Cardiac fibroblast (primary cell): ENCODE measurements around the gene NPPC.
"Not testable (repeated sequence)": the region's sequence is repeated elsewhere in the genome, so short reads cannot be mapped to it uniquely, and the experiment has no call there.

Source experiments
- DNase-seq, 2 donors: peaks; one replicate each; pipeline versions ENCODE4 v3.0.0 to v3.0.0-alpha.2; 2010; ENCODE audit warnings: low read depth in 2 of 2
- H3K4me3 ChIP-seq, 2 donors: replicated peaks in 1 of 2; 1 replicate in 1 of 2; 2 replicates in 1 of 2; pipeline ENCODE4 v1.5.1; 2011; ENCODE audit warnings: low read depth in 2 of 2, low read length in 2 of 2, mild to moderate bottlenecking in 2 of 2, moderate library complexity in 1 of 2
- TF ChIP-seq, protein P1 (sequence below): IDR thresholded peaks from one replicate; pipeline ENCODE4 v1.5.1; 2011; ENCODE audit warnings: low read depth, mild to moderate bottlenecking, low read length, inconsistent platforms

The NPPC gene

DNA sequence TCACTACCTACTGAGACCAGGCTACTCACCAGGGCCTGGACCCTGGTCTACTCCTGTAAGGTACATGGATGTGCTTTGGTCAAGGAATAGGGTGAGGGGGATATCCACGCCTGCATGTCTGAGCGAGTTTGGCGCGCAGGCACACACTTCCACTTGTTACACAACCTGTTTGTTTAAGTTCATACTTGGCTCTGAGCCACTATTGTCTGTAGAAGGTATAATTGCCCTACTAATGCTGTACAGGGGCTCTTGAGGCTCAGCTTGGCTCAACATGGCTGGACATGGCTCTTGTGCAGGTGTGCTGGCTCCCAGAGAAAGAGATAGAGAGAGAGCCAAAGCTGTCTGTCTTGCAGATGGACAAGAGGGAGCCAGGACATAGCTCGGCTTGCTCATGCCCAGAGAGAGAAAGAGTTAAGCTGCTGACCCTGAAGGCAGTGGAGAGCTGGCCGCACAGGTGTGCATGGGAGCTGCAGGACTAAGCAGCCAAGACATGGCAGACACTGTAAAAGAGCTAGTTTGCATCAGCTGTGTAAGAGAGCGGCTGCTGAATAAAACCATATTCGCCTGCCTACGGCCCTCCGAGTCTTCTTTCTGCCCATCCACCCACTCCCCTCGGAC lies 35.2 kb downstream of the NPPC start:
- H3K4me3 ChIP-seq, result no peak overlapping the region
- DNase-seq, result no peak
- TF ChIP-seq, protein P1, sequence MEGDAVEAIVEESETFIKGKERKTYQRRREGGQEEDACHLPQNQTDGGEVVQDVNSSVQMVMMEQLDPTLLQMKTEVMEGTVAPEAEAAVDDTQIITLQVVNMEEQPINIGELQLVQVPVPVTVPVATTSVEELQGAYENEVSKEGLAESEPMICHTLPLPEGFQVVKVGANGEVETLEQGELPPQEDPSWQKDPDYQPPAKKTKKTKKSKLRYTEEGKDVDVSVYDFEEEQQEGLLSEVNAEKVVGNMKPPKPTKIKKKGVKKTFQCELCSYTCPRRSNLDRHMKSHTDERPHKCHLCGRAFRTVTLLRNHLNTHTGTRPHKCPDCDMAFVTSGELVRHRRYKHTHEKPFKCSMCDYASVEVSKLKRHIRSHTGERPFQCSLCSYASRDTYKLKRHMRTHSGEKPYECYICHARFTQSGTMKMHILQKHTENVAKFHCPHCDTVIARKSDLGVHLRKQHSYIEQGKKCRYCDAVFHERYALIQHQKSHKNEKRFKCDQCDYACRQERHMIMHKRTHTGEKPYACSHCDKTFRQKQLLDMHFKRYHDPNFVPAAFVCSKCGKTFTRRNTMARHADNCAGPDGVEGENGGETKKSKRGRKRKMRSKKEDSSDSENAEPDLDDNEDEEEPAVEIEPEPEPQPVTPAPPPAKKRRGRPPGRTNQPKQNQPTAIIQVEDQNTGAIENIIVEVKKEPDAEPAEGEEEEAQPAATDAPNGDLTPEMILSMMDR, result no peak

DNA sequence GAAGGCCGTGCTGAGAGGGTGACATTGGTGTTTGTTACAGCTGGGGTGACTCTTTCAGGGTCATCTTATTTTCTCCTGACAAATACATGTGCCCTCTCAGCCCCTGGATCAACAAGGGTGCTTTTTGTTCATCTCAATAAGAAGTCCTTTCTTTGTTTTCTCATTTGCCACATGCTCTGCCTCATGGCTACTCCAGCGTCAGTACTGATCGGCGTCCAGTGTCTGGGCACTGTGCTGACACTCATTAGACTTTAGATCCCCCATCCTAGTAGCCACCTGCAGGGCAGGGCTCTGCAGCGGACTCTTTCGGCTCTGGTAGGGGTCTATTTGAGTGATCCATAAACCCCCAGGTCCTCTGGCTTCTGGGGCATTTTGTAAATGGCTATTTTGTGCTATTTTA lies 38.4 kb downstream of the NPPC start:
- H3K4me3 ChIP-seq, result no peak overlapping the region
- TF ChIP-seq, protein P1, result no peak
- no peak for DNase-seq

DNA sequence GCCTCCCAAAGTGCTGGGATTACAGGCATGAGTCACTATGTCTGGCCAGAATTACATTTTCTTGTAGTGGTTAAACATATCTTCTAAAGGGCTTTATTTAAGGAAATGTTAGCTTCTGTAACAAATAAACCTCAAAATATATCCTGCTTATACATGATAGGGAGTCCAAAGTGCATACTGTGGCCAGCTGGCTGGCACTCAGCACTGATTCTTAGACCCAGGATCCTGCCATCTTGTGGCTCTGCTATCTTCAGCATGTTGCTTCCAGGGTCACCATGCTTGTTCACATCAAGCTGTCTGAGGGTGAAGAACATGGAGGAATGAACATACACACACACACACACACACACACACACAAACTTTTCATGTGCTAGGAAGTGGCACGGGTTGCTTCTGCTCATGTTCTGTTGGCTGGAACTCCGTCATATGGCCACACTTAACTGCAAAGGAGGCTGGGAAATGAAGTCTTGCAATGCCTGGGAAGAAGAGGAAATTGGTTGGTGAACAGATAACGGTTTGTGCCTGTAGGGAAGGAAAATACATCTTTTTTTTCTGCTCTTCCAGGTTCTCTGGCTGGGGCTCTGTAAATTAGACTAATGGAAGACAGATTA lies 40.0 kb downstream of the NPPC start:
- peak in 1 of 2 donors; percentile 5 for DNase-seq
- TF ChIP-seq, protein P1, result no peak
- H3K4me3 ChIP-seq, result no peak overlapping the region

DNA sequence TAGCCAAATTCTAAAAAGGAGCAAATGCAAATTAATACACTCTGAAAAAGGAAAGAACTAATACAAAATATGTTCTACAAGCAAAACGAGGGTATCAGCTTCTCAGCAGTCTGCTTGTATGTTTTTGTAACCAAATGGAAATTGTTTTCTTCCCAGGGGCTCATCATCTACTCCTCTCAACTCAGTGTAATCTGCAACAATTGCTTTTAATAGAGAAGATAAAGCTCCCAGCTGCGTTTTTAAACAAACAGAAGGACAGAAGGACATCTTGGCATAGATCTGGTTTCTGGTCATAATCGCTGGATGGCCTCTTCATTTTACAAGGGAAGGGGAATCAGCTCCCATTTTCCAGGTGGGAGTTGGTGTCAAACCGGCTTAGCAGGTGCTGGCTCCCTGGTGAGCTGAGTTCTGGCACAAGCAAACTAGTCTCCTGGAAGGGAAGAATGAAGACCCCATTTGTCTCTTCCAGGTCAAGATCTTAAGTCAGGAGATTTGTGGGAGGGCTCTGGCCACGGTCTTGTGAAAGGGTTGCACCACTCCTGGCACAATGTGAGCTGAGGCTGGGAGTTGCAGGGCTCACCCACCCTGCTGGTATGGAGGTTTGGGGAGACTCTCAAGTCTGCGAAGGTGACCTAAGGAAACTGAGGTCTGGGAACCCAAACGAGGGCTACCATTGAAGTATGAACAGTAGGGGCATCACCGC lies 41.6 kb downstream of the NPPC start:
- DNase-seq, result no peak
- no peak overlapping the region for H3K4me3 ChIP-seq
- TF ChIP-seq, protein P1, result no peak

DNA sequence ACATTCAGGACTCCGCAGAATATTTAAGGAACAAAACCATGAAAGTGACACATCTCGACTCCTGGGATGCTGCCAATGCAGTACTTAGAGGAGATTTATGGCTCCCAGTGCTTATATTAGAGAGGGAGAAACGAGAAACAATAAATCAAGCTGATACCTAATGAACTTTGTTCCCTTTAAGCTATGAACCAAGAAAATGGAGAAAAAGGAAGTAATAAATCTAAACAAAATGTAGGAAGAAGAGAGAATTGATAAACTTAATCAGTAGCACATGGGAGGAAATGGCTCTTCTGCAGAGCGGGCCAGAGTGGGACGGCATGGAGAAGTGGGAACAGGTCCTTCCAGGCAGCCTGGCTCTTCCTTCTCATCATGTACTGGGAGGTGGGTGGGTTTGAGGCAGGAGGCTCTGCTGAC lies 42.7 kb downstream of the NPPC start:
- H3K4me3 ChIP-seq, result no peak overlapping the region
- TF ChIP-seq, protein P1, result no peak
- DNase-seq, result no peak

DNA sequence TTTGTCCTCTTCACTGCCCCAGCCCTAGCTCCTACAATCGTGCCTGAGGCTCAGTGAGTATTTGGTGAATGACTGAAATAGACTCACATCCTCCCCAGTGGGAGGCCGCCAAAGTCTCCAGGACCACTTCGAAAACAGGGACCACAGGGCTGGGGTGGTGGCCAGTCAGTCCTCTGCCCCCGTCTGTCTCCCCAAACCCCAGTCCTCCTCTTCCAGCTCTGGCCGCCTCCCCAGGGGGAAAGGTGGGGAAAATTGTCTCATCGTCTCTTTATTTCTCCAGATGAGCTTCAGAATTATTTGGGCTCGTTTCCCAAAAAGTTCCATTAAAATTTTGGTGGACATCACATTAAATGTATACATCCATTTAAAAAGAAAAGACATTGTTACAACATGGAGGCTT lies 43.5 kb downstream of the NPPC start:
- DNase-seq, result no peak
- TF ChIP-seq, protein P1, result no peak
- H3K4me3 ChIP-seq, result no peak overlapping the region

DNA sequence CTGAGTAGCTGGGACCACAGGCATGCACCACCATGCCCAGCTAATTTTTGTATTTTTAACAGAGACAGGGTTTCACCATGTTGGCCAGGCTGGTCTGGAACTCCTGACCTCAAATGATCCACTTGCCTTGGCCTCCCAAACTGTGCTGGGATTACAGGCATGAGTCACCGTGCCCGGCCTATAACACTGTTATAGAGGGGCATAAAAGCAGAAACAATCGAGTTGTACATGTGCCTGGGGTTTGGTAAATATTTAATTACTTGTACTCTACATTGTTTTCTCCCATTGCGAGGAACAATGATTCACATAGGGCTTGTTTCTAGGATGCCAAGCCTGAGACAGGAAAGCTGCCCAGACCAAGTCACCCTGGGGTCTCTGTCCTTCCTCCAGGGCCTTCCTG lies 45.8 kb downstream of the NPPC start:
- not testable (repeated sequence) for DNase-seq, H3K4me3 ChIP-seq
